PC-9 (cell line): ENCODE results near the gene ZCCHC13.

Experiments used
- CTCF ChIP-seq: fragments of 200-600 bp; sonication (generic); conservative IDR thresholded peaks from 2 replicates; pipeline ENCODE4 v1.6.1; 2017; ENCODE audit warnings: mixed run types, antibody characterized with exemption, mild to moderate bottlenecking, moderate library complexity
- EZH2 ChIP-seq: fragments of 200-600 bp; sonication (generic); IDR thresholded peaks from 2 replicates; pipeline ENCODE4 v1.8.0; 2017; ENCODE audit warnings: antibody characterized with exemption, low read depth

- no peak for TF ChIP-seq EZH2
- TF ChIP-seq CTCF: no peak
These were observed 41.3 kb upstream of the ZCCHC13 start for GRCh38 chrX:74262452-74263209.
